PC-9 (cell line): ENCODE data around the gene GANC. TPM values are rescaled to one million over a fixed set of nuclear protein-coding genes. Genes with fewer than 3 reads are reported as not detected.
A peak's percentile ranks its signal among the peaks of the same experiment; 100 is the strongest.
"Not testable (repeated sequence)": the region's sequence is repeated elsewhere in the genome, so short reads cannot be mapped to it uniquely, and the experiment has no call there.

ENCODE experiments used
- BruUV-seq: library from RNA; stranded (reverse); fragments of 400-500 nt; replicated peaks from 2 replicates; lab custom pipeline; 2021; lab: Mats Ljungman, UMichigan
- CTCF ChIA-PET: fragments of 300-600 bp; sonication (Branson Sonifier 250); formaldehyde crosslinking; loops from one replicate; lab custom pipeline; 2022; ENCODE audit warnings: antibody characterized with exemption; lab: Charles Lee
- POLR2A ChIA-PET: fragments of 300-600 bp; sonication (Branson Sonifier 250); formaldehyde crosslinking; loops from one replicate; lab custom pipeline; 2022; ENCODE audit warnings: antibody characterized with exemption; ENCODE audit not compliant: unreplicated experiment; lab: Charles Lee
- DNase-seq, 2 experiments: peaks; one replicate each; pipeline versions ENCODE4 v3.0.0 to v3.0.0-alpha.2; 2015 to 2022; ENCODE audit warnings: mixed read lengths in 1 of 2
- H2AFZ ChIP-seq: fragments of 200-600 bp; sonication (generic); 2 replicates; pipeline ENCODE4 v1.8.1; 2017; ENCODE audit warnings: antibody characterized with exemption
- H3F3A ChIP-seq: fragments of 200-600 bp; sonication (generic); 2 replicates; pipeline ENCODE4 v1.8.1; 2017; ENCODE audit warnings: antibody characterized with exemption, mild to moderate bottlenecking, low read depth; ENCODE audit not compliant: insufficient read depth
- H3K27ac ChIP-seq: fragments of 200-600 bp; sonication (generic); 2 replicates; pipeline ENCODE4 v1.6.1; 2016; ENCODE audit warnings: mixed run types
- H3K27me3 ChIP-seq: fragments of 200-600 bp; sonication (generic); 2 replicates; pipeline ENCODE4 v1.6.1; 2016; ENCODE audit warnings: low read depth, mixed run types; ENCODE audit not compliant: insufficient read depth
- H3K36me3 ChIP-seq: fragments of 200-600 bp; sonication (generic); 2 replicates; pipeline ENCODE4 v1.6.1; 2016; ENCODE audit warnings: low read depth, mixed run types
- H3K4me1 ChIP-seq: fragments of 200-600 bp; sonication (generic); replicated peaks from 2 replicates; pipeline ENCODE4 v1.6.1; 2016; ENCODE audit warnings: mixed run types; ENCODE audit not compliant: insufficient read depth
- H3K4me2 ChIP-seq: fragments of 200-600 bp; sonication (generic); 2 replicates; pipeline ENCODE4 v1.6.1; 2017; ENCODE audit warnings: mixed run types
- H3K4me3 ChIP-seq: fragments of 200-600 bp; sonication (generic); 2 replicates; pipeline ENCODE4 v1.6.1; 2016; ENCODE audit warnings: mixed run types
- H3K79me2 ChIP-seq: fragments of 200-600 bp; sonication (generic); 2 replicates; pipeline ENCODE4 v1.6.1; 2017; ENCODE audit warnings: low read depth, mixed run types
- H3K9me2 ChIP-seq: fragments of 200-600 bp; sonication (generic); 2 replicates; pipeline ENCODE4 v1.8.1; 2017; ENCODE audit warnings: mild to moderate bottlenecking; ENCODE audit not compliant: insufficient read depth
- H3K9me3 ChIP-seq: fragments of 200-600 bp; sonication (generic); 2 replicates; pipeline ENCODE4 v1.8.1; 2016; ENCODE audit warnings: low read depth; ENCODE audit not compliant: insufficient read depth
- H4K20me1 ChIP-seq: fragments of 200-600 bp; sonication (generic); 2 replicates; pipeline ENCODE4 v1.8.1; 2017; ENCODE audit not compliant: insufficient read depth
- EZH2 ChIP-seq: fragments of 200-600 bp; sonication (generic); IDR thresholded peaks from 2 replicates; pipeline ENCODE4 v1.8.0; 2017; ENCODE audit warnings: antibody characterized with exemption, low read depth
- intact Hi-C: fragments of 100-400 bp; cut with micrococcal nuclease; formaldehyde crosslinking; loops from one replicate; pipeline ENCODE4 v1.10.0; 2022; ENCODE audit not compliant: unreplicated experiment
- total RNA-seq: library from RNA; stranded (reverse); gene quantifications from 2 replicates; pipeline ENCODE4 v1.2.3, GENCODE V29; 2021
- TF ChIP-seq, protein P1 (sequence below): fragments of 200-600 bp; sonication (generic); conservative IDR thresholded peaks from 2 replicates; pipeline ENCODE4 v1.6.1; 2017; ENCODE audit warnings: mixed run types, antibody characterized with exemption, mild to moderate bottlenecking, moderate library complexity

The GANC gene
- total RNA-seq, 1 experiment from 2014 or later: 16.3 TPM

DNA sequence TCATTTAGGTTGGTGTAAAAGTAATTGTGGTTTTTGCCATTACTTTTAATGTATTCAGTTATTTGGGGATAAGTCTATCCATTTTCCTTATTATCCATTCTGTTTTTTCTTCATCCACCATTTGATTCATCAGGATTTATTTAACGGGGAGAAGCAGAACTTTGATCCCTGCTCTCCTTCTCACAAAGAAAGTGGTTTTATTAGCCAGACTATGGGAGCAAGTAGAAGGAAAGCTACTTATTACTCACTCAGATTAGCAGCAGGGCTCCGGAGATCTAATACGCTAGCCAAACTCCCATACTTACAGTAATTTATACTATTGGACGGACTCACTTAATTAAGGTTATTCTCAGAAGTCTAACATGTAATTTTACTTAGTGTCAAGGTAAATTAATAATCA is 14.9 kb downstream of the GANC start:
- intact Hi-C loops: no loop called here
- Histone ChIP-seq H3F3A (no peaks in the 10 kb centered on the region), H3K9me2 (no peaks in the 10 kb centered on the region), H3K27ac (no peak overlapping the region), H3K4me1 (0 out of 2 replicates have a peak, but pooled peaks cover 6% of the 10 kb centered on the region), H3K36me3 (no peaks in the 10 kb centered on the region), H4K20me1 (no peaks in the 10 kb centered on the region), H3K79me2 (no peaks in the 10 kb centered on the region), H3K9me3 (no peaks in the 10 kb centered on the region), H3K4me3 (no peak overlapping the region), H3K4me2 (no peak overlapping the region), H3K27me3 (no peaks in the 10 kb centered on the region), H2AFZ (no peak overlapping the region)
- ChIA-PET POLR2A (no interaction called here), CTCF (no interaction called here)
- BruUV-seq: no TSS peak
- no peak for DNase-seq
- no peak for TF ChIP-seq EZH2
- TF ChIP-seq, protein P1, sequence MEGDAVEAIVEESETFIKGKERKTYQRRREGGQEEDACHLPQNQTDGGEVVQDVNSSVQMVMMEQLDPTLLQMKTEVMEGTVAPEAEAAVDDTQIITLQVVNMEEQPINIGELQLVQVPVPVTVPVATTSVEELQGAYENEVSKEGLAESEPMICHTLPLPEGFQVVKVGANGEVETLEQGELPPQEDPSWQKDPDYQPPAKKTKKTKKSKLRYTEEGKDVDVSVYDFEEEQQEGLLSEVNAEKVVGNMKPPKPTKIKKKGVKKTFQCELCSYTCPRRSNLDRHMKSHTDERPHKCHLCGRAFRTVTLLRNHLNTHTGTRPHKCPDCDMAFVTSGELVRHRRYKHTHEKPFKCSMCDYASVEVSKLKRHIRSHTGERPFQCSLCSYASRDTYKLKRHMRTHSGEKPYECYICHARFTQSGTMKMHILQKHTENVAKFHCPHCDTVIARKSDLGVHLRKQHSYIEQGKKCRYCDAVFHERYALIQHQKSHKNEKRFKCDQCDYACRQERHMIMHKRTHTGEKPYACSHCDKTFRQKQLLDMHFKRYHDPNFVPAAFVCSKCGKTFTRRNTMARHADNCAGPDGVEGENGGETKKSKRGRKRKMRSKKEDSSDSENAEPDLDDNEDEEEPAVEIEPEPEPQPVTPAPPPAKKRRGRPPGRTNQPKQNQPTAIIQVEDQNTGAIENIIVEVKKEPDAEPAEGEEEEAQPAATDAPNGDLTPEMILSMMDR: no peak

DNA sequence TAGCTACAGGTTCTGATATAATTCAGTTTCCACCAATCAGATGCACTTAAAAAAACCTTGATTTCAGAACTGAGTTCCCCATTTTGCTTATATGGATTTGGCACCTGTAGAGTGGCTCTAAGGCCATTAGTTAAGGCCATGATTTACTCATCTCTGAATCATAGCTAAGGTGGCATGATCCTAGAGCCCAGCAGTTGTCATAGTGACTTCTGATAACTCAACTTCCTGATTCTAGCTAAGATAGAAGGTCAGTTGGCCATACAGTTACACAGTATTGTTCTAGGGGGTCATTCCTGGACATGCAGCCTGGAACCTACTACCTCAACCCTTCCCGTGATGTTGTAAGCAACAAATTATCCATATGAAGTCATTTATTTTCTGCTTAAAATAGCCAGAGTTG is 16.2 kb downstream of the GANC start:
- Histone ChIP-seq H3K4me2 (no peak overlapping the region), H3K27me3 (no peaks in the 10 kb centered on the region), H3K27ac (no peak overlapping the region), H3F3A (no peaks in the 10 kb centered on the region), H3K9me3 (no peaks in the 10 kb centered on the region), H3K4me1 (0 out of 2 replicates have a peak, but pooled peaks cover 6% of the 10 kb centered on the region), H4K20me1 (no peaks in the 10 kb centered on the region), H3K4me3 (no peak overlapping the region), H2AFZ (no peak overlapping the region), H3K9me2 (no peaks in the 10 kb centered on the region), H3K79me2 (no peaks in the 10 kb centered on the region), H3K36me3 (no peaks in the 10 kb centered on the region)
- intact Hi-C loops: no loop called here
- ChIA-PET CTCF (no interaction called here), POLR2A (interaction anchor here (0.6 to 0.7 kb wide), 2 partner anchors 10 to 15 kb away, joined by 4 to 5 read pairs; no protein-coding TSS in a partner anchor)
- no peak for TF ChIP-seq EZH2
- TF ChIP-seq, protein P1: no peak
- peak in 1 of 2 experiments; percentile 44 for DNase-seq
- no TSS peak for BruUV-seq

DNA sequence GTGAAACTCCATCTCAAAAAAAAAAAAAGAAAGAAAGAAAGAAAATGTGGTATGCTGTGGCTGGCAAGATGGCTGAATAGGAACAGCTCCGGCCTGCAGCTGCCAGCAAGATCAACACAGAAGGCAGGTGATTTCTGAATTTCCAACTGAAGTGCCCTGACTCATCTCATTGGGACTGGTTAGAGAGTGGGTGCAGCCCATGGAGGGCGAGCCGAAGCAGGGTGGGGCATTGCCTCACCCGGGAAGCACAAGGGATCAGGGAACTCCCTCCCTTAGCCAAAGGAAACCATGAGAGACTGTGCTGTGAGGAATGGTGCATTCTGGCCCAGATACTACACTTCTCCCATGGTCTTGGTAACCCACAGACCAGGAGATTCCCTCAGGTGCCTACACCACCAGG is 28.0 kb downstream of the GANC start:
- H3K27me3 ChIP-seq, H3K4me3 ChIP-seq, H3K79me2 ChIP-seq, H3K9me3 ChIP-seq, BruUV-seq, POLR2A ChIA-PET, H3K36me3 ChIP-seq, intact Hi-C loops, H4K20me1 ChIP-seq, DNase-seq, H3K9me2 ChIP-seq, CTCF ChIA-PET, H3K27ac ChIP-seq, H3K4me2 ChIP-seq, H3F3A ChIP-seq, H3K4me1 ChIP-seq, H2AFZ ChIP-seq: not testable (repeated sequence)

DNA sequence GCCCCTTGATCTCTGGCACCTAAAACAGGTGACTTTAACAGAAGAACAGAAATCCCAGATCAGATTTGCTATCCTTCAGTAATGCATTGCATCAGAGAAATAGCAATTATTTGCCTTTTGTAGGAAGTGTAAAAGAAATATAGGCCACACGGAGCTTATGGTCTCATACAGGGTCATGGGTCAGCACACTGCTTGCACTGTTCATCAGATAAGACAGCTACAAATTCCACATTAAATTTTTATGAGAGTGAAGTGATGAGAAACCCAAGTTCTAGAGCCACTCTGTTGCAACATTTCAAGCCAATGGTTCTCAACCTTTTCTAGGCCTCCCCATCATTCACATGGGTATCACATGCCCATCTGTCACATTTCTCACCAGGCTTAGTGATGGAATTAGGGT is 33.7 kb downstream of the GANC start:
- Histone ChIP-seq H3K27ac (no peak overlapping the region), H3K4me1 (peaks cover 16% of the 10 kb centered on the region), H3K36me3 (no peaks in the 10 kb centered on the region), H3K79me2 (no peaks in the 10 kb centered on the region), H3K4me2 (no peak overlapping the region), H2AFZ (no peak overlapping the region), H3K9me3 (no peaks in the 10 kb centered on the region), H4K20me1 (no peaks in the 10 kb centered on the region), H3K9me2 (no peaks in the 10 kb centered on the region), H3K27me3 (no peaks in the 10 kb centered on the region), H3F3A (peaks cover 11% of the 10 kb centered on the region), H3K4me3 (no peak overlapping the region)
- peak in 1 of 2 experiments; percentile 42 for DNase-seq
- ChIA-PET CTCF (no interaction called here), POLR2A (no interaction called here)
- intact Hi-C loops: no loop called here
- BruUV-seq: no TSS peak
- no peak for TF ChIP-seq EZH2
- TF ChIP-seq, protein P1: no peak
